PC-3 (cell line): Measurements from ENCODE around the gene GFY.

Experiments
- EZH2 ChIP-seq: fragments of 300-600 bp; sonication (generic); IDR thresholded peaks from one replicate; pipeline ENCODE4 v1.6.1; 2017; ENCODE audit warnings: antibody characterized with exemption, mild to moderate bottlenecking, low read length; ENCODE audit not compliant: unreplicated experiment
- TF ChIP-seq, protein P1 (sequence below): fragments of 300-600 bp; sonication (generic); conservative IDR thresholded peaks from 2 replicates; pipeline ENCODE4 v1.5.1; 2017; ENCODE audit warnings: antibody characterized with exemption, low read depth, mild to moderate bottlenecking, low read length

- TF ChIP-seq EZH2 = no peak
- TF ChIP-seq, protein P1, sequence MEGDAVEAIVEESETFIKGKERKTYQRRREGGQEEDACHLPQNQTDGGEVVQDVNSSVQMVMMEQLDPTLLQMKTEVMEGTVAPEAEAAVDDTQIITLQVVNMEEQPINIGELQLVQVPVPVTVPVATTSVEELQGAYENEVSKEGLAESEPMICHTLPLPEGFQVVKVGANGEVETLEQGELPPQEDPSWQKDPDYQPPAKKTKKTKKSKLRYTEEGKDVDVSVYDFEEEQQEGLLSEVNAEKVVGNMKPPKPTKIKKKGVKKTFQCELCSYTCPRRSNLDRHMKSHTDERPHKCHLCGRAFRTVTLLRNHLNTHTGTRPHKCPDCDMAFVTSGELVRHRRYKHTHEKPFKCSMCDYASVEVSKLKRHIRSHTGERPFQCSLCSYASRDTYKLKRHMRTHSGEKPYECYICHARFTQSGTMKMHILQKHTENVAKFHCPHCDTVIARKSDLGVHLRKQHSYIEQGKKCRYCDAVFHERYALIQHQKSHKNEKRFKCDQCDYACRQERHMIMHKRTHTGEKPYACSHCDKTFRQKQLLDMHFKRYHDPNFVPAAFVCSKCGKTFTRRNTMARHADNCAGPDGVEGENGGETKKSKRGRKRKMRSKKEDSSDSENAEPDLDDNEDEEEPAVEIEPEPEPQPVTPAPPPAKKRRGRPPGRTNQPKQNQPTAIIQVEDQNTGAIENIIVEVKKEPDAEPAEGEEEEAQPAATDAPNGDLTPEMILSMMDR = no peak
Measured at GRCh38 chr19:49434907-49435583, 9.9 kb downstream of the GFY start.
